SK-N-SH treated with all-trans-retinoic acid at 6 μM for 48 hours (cell line): ENCODE data around the gene SMAD4.

Source experiments
- GLIS3 ChIP-seq: fragments of 250-450 bp; sonication (Bioruptor Pico); IDR thresholded peaks from 2 replicates; pipeline ENCODE4 v1.5.0; 2020; ENCODE audit warnings: mild to moderate bottlenecking, moderate library complexity
- PATZ1 ChIP-seq: fragments of 250-450 bp; sonication (Bioruptor Pico); IDR thresholded peaks from 2 replicates; pipeline ENCODE4 v1.8.0; 2020; ENCODE audit warnings: mild to moderate bottlenecking, moderate library complexity, borderline replicate concordance
- RARB ChIP-seq: fragments of 250-450 bp; sonication (Bioruptor Pico); IDR thresholded peaks from 2 replicates; pipeline ENCODE4 v1.8.0; 2021; ENCODE audit warnings: mild to moderate bottlenecking, moderate library complexity
- TCF4 ChIP-seq: fragments of 250-450 bp; sonication (Bioruptor Pico); IDR thresholded peaks from 2 replicates; pipeline ENCODE4 v1.8.0; 2021; ENCODE audit warnings: mild to moderate bottlenecking, moderate library complexity, borderline replicate concordance
- ZFP3 ChIP-seq: fragments of 250-450 bp; sonication (Bioruptor Pico); IDR thresholded peaks from 2 replicates; pipeline ENCODE4 v1.5.0; 2020; ENCODE audit warnings: mild to moderate bottlenecking, moderate library complexity
- ZFP30 ChIP-seq: fragments of 450-650 bp; formaldehyde crosslinking; IDR thresholded peaks from 2 replicates; pipeline ENCODE4 v1.5.0; 2022; ENCODE audit warnings: mild to moderate bottlenecking, moderate library complexity
- TF ChIP-seq, protein P1 (sequence below): fragments of 250-450 bp; sonication (Bioruptor Pico); IDR thresholded peaks from 2 replicates; pipeline ENCODE4 v1.5.1; 2020; ENCODE audit warnings: low read depth, mild to moderate bottlenecking, moderate library complexity

DNA sequence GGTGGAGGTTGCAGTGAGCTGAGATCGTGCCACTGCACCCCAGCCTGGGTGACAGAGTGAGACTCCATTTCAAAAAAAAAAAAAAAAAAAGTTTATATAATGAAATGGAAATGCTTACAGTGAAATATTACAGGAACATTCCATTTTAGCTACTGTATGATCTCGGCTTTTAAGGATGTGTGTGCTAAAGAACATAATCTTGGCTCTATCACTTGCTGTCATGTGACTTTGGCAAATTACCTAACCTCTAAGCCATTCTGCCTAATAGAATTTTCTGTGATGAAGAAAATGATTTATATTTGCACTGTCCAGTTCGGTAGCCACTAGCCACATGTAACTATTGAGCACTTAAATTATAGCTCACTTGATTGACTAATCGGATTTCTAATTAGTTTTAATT, 36.3 kb downstream of the SMAD4 start:
- TF ChIP-seq GLIS3 (CRISPR knock-in tag) (no peak), TCF4 (CRISPR knock-in tag) (no peak), ZFP3 (CRISPR knock-in tag) (no peak), PATZ1 (CRISPR knock-in tag) (peak; percentile 32; the same call in 1 of the 2 replicates), ZFP30 (CRISPR knock-in tag) (no peak), RARB (no peak)
- TF ChIP-seq, protein P1, sequence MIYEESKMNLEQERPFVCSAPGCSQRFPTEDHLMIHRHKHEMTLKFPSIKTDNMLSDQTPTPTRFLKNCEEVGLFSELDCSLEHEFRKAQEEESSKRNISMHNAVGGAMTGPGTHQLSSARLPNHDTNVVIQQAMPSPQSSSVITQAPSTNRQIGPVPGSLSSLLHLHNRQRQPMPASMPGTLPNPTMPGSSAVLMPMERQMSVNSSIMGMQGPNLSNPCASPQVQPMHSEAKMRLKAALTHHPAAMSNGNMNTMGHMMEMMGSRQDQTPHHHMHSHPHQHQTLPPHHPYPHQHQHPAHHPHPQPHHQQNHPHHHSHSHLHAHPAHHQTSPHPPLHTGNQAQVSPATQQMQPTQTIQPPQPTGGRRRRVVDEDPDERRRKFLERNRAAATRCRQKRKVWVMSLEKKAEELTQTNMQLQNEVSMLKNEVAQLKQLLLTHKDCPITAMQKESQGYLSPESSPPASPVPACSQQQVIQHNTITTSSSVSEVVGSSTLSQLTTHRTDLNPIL: peak; percentile 32; the same call in 1 of the 2 replicates
